Activated T-cell treated with anti-CD3 and anti-CD28 coated beads, Interleukin-2, amount 50 U/mL, for 1 hour (primary cell): ENCODE measurements around the gene PBX1.

ENCODE experiments used
- DNase-seq: peaks from one replicate; pipeline ENCODE4 v3.0.0-alpha.2; 2020

PBX1 gene

DNA sequence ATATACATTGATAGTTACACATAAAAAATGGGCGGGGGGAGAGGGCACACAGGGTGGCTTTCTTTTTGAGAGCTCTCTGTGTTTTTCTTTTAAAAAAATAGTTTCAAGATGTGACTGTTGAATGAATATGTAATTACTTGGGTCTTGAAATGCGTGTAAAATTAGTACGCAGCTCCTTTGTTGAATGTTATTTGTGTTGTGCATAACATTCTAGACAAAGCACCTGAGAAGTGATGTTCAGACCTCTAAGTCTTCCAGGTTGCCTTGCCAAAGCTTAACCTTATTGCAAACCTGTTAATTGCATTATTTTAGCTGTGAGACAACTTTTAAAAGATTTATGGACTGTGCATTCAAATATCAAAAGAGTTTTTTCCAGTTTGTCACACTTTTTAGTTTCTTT, 5.4 kb downstream of the PBX1 start:
- no peak for DNase-seq

- no peak for DNase-seq
Observed at GRCh38 chr1:164565357-164565756, 6.4 kb downstream of the PBX1 start.

DNA sequence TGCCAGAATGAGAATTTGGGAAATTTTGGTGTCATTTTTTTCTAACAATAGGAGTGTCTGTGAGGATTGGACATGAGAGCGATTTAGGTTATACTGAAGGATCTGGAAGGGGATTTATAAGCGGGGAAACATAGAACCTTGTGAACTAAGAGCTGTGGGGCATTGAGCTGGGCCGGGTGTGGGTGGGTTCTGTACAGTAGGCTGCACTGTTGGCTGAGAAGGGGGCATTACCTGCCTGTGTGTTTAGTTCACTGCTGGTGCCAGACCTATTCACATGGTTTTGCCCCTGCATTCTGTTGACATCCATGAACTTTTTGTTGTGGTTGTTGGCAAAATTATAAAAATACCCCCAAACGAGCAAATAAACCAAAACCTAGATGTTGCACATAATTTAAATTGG, 8.8 kb downstream of the PBX1 start:
- DNase-seq, result no peak

DNA sequence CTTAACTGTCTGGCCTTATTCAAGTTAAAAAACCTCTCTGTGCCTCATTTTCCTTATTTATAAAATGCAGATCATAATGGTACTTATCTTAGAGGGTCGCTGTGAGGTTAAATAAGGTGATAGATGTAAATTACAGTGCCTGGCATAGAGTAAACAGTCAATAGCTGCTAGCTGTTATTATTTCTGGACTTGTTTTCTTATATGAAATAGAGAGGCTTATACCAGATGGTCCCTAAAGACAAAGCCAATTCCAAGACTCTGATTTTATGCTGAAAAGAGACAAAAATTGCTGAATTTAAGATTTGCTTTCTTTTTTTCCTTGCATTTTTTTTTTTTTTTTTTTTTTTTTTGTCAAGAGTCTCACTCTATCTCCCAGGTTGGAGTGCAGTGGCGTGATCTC, 10.3 kb downstream of the PBX1 start:
- no peak for DNase-seq

DNA sequence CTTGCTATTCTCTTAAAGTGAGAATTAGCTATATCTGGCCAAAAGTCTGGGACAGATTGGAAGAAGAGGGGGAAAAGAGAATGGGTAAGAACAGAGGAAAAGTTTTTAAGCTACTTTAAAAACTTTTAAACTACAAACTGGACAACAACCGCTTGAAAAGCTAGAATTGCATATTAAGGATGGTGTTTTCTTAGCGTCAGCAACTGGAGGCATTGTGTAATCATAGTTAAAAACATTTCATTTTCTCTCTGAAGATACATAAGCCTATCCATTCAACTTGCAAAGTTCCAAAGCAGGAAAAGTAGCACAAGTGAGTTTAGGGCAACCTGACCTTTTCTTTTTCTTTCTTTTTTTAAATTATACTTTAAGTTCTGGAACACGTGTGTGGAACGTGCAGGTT, 10.9 kb downstream of the PBX1 start:
- no peak for DNase-seq

GRCh38 chr1:164571333-164571732, 12.3 kb downstream of the PBX1 start:
- DNase-seq, result no peak

DNA sequence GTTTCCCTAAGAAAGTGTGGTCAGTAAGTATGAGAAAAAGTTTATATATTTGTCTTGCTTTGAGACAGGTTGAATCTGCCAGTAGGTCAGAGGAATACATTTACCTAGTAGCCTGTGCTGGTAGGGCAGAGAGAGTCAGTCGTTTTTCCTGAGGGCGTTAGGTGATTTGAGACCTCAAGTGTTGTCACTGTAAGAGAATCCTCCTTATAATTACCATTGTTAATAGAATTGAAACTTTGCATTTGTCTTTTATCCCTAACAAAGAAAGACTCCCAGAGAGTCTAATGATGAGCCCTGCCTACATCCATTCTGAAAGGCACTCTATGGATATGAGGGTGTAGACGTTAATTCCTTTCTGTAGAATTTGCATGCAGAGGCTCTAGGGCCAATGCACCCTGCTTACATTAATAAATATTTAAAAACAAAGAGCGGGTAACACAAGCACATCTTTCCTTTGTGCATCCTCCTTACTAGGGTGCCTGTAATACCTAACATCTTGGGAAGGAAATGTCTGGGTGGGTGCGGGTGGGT, 16.4 kb downstream of the PBX1 start:
- DNase-seq, result no peak

DNA sequence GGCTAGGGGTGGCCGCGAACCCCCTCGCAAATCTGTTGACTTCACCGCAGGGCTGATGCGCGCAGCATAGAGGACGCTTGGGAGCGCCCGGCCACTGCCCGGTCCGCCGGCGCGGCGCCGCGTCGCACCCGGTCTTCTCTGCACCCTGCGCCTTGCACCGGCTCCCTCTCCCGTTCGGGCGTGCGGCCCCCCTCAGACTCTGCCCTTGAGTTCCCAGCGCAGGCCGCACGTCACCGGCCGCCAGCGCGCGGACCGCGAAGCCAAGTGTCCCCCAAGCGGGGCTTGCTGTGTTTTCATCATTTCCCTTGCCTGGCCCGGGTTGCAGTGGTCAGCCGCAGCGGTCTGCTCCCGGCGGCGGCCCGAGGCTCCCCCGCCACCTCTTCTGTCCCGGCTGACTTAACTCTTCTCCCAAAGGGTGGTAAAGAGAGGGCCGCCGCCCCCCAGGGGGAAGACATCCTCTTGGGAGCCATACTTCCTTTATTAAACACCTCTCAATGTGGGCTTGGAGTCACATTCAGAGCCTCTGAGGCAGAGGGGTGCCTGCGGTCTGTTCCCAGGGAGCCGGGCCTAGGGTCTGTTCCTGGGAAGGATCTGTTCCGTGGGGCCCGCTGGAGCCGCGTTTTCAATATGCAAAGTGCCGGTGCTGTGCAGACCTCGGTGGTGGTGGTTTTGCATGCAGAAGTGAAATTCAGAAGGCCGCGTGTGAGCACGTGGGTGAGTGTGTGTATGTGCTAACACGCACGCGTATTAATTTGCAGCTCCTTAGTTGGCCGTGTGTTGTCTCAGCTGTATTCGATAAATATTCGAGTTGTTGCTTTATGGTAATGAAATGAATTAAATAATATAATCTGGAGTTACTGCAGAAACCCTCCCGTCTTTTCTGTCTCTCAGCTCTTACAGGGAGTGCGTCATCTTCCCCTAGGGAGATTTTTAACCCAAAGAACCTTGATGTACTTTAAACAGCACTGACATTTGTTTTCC, 17.6 kb downstream of the PBX1 start:
- no peak for DNase-seq

- DNase-seq, result no peak
Observed at GRCh38 chr1:164577291-164577690, 18.3 kb downstream of the PBX1 start.

DNA sequence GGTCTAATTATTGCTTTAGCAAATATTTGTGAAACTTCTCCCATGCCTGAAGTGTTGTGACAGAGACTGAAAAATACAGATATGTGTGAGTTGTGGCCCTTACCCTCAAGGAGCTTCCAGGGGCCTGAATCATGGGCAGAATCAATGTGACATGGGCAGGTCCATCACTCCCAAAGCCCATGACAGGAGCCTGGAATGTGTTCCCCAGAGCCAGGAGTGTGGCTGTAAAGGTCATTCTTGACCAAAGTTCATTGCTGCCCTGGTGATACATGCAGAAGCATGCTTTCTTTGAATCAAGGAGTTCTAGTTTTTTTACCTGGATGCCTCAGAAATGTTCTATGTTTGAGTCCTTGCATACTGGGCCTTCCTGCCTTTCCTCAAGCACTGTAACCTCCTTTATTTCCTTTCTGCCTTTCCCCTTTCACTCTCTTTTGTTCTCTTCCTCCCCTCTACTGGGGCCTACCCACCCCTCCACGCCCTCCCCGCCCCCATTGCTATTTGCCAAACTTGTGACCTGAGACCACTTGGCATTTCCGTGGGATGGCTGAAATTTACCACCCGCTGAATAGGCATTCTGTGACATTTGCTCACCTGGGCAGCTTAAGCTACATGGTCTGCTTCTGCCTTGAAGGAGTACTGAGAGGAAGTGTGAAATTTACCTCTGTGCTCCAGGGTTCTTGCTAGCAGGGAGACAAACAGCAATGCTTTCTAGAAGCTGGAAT, 19.7 kb downstream of the PBX1 start:
- no peak for DNase-seq

DNA sequence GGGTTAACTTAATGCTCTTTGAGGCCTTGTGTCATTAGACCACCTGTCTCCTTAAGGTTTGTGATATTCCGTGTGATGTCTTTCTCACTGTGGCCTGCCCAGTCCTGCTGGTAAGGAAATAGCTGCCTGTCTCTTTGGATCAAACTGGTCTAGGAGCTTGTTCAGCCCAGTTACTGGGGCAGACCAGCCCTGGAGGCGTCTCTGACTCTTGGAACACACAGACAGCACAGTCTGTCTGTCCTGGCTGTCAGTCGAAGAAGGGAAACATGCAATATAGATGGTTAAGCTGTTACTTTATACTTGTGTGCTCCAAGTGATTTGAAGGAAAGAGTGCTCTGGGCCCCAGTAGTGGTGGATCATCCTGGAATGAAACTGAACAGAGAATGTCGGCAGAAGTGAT, 20.4 kb downstream of the PBX1 start:
- no peak for DNase-seq

DNA sequence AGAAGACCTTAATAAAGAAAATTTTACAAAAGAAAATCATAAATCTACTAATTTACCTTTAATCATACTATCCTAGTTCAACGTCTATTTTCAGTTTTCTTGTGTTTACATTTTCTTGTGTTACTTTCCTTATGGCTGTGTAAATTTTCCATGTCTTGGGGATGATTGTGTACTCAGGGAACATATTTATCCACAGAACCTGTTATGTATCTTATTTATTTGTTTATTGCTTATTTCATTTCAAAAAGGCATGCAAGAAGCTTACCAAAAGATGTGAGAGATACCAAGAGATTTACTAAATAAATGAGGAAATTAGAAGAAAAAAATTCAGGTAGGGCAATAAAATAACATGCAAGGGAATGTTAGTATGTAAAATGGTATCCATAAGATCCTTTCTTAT, 22.8 kb downstream of the PBX1 start:
- DNase-seq, result no peak

GRCh38 chr1:164583196-164583595, 24.2 kb downstream of the PBX1 start:
- DNase-seq, result no peak

GRCh38 chr1:164583835-164584539, 25.0 kb downstream of the PBX1 start:
- no peak for DNase-seq

GRCh38 chr1:164586591-164586990, 27.6 kb downstream of the PBX1 start:
- DNase-seq, result no peak

GRCh38 chr1:164587617-164588501, 28.9 kb downstream of the PBX1 start:
- no peak for DNase-seq

DNA sequence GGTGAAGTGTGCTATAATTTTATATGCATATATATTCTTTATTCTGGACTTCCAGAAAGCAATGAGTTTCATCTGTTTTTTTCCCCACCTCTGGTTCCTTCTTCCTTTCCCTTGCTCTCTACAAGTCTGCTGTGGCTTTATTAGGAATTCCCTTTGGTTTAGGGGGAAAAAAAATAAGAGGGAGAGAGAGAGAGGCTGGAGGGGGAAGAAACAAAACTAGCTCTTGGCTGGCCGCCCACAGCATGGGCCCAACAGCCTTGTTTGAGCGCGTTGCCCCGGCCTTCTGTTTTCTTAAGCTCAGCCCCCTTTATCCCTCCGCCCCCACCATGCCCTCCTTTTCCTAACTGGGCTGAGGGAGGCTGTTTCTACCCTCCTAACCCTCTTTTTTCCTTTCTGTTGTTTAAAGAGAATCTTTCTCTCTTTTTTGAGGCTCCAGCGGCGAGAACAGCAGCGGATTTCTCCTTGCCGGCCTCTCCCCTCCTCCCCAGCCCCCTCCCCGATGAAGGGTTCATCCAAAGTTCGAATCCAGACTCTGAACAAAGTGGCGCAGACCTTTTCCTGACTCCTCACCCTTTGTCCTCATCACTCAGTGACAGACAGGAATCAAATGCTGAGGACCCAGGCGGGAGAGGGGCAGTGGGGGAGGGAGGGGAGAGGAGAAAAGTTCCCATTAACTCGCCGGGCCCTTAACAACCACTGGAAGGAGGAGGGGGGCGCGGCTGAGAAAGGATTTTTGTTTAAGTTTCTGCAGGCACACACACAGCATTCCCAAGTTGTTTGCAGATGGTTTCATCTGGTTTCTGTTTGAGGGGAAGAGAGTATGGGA, 29.7 kb downstream of the PBX1 start:
- DNase-seq, result no peak

- no peak for DNase-seq
Observed at GRCh38 chr1:164589408-164589807, 30.4 kb downstream of the PBX1 start.

DNA sequence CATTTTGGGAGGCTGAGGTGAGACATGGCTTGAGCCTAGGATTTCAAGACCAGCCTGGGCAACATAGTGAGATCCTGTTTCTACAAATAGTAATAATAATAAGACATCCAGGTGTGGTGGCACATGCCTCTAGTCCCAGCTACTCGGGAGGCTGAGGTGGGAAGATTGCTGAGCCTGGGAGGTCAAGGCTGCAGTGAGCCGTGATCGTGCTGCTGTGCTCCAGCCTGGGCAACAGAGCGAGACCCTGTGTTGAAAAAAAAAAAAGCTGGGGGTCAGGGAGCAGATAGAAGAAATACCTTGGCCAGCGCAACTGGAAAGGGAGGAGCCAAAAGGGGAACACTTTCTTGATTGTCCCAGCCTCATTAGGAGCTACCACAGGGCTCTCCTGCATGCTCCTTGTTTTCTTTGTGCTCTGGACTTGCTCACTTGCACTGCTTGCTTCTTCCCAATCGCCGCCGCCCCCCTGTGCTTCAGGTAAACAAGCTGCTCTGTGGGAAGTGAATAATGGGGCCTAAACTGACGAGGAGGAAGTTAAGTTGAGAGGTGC, 31.1 kb downstream of the PBX1 start:
- DNase-seq, result no peak

DNA sequence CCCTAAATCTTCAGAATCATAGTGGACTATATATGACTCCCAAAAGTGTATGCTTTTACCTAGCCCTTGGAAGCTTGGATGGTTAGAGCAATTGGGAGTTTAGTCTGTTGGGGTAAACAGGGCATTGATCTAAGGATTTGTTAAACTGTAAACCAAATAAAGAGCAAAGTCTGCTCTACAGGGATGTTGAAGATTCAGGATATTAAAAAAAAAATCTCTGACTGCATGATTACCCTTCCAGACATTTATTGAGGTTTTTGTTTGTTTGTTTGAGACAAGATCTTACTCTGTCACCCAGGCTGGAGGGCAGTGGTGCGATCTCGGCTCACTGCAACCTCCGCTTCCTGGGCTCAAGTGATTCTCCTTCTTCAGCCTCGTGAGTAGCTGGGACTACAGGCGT, 31.6 kb downstream of the PBX1 start:
- DNase-seq, result no peak

DNA sequence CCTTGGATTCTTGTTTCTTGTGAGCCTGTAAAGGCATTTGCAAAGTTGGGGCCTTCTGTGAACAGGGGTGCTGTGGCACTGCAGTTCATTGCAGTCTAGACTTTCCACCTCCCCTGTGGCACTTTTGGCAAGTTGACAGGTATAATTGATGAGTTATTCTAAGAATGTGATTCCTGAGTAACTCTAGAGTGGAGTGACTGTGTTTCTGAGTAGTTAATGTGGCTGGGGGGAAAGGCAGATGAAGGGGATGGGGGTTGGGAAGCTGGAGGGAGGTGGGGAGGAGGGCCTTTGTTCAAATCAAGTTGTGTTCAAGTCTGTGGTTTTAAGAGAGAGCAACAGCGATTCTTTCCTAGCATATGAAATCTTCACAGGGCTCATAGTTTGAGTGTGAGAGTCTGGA, 32.9 kb downstream of the PBX1 start:
- no peak for DNase-seq
